ENCODE measurements around the gene CADPS2.

DNA sequence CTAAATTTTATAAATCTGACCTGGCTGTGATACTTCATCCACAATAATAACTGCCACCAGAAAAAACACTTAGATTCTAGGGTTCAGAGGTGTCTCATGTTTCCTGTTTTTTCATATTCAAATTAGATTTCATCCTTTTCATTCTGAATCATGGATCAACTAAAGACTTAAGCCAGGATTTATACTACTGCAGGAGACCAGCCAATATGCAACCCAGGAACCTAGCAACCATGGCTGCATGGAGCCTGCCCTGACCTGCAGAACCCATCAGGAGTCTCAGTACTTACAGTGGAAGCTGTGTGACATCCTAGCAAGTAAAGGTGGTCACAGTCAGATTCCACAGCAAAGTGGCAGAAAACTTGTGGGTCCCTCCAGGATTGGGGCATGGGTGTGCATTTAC, 143.0 kb downstream of the CADPS2 start:
- TF ChIP-seq RAD21 (IDR thresholded peaks at IDR 0.05) (no peak), TAF1 (conservative IDR thresholded peaks at IDR 0.05) (no peak), GABPA (IDR thresholded peaks at IDR 0.05 in 1 of 2, conservative IDR thresholded peaks at IDR 0.05 in 1 of 2) (no peak), YY1 (IDR thresholded peaks at IDR 0.05) (no peak), SP1 (IDR thresholded peaks at IDR 0.05) (no peak), FOXA1 (IDR thresholded peaks at IDR 0.05) (no peak)
- TF ChIP-seq, protein P1, sequence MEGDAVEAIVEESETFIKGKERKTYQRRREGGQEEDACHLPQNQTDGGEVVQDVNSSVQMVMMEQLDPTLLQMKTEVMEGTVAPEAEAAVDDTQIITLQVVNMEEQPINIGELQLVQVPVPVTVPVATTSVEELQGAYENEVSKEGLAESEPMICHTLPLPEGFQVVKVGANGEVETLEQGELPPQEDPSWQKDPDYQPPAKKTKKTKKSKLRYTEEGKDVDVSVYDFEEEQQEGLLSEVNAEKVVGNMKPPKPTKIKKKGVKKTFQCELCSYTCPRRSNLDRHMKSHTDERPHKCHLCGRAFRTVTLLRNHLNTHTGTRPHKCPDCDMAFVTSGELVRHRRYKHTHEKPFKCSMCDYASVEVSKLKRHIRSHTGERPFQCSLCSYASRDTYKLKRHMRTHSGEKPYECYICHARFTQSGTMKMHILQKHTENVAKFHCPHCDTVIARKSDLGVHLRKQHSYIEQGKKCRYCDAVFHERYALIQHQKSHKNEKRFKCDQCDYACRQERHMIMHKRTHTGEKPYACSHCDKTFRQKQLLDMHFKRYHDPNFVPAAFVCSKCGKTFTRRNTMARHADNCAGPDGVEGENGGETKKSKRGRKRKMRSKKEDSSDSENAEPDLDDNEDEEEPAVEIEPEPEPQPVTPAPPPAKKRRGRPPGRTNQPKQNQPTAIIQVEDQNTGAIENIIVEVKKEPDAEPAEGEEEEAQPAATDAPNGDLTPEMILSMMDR (IDR thresholded peaks at IDR 0.05; ENCODE audit: low read depth, low read length, missing input control): no peak
- TF ChIP-seq, protein P2, sequence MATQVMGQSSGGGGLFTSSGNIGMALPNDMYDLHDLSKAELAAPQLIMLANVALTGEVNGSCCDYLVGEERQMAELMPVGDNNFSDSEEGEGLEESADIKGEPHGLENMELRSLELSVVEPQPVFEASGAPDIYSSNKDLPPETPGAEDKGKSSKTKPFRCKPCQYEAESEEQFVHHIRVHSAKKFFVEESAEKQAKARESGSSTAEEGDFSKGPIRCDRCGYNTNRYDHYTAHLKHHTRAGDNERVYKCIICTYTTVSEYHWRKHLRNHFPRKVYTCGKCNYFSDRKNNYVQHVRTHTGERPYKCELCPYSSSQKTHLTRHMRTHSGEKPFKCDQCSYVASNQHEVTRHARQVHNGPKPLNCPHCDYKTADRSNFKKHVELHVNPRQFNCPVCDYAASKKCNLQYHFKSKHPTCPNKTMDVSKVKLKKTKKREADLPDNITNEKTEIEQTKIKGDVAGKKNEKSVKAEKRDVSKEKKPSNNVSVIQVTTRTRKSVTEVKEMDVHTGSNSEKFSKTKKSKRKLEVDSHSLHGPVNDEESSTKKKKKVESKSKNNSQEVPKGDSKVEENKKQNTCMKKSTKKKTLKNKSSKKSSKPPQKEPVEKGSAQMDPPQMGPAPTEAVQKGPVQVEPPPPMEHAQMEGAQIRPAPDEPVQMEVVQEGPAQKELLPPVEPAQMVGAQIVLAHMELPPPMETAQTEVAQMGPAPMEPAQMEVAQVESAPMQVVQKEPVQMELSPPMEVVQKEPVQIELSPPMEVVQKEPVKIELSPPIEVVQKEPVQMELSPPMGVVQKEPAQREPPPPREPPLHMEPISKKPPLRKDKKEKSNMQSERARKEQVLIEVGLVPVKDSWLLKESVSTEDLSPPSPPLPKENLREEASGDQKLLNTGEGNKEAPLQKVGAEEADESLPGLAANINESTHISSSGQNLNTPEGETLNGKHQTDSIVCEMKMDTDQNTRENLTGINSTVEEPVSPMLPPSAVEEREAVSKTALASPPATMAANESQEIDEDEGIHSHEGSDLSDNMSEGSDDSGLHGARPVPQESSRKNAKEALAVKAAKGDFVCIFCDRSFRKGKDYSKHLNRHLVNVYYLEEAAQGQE (IDR thresholded peaks at IDR 0.05): no peak
- TF ChIP-seq, protein P3, sequence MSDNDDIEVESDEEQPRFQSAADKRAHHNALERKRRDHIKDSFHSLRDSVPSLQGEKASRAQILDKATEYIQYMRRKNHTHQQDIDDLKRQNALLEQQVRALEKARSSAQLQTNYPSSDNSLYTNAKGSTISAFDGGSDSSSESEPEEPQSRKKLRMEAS (IDR thresholded peaks at IDR 0.05): no peak
- TF ChIP-seq, protein P4, sequence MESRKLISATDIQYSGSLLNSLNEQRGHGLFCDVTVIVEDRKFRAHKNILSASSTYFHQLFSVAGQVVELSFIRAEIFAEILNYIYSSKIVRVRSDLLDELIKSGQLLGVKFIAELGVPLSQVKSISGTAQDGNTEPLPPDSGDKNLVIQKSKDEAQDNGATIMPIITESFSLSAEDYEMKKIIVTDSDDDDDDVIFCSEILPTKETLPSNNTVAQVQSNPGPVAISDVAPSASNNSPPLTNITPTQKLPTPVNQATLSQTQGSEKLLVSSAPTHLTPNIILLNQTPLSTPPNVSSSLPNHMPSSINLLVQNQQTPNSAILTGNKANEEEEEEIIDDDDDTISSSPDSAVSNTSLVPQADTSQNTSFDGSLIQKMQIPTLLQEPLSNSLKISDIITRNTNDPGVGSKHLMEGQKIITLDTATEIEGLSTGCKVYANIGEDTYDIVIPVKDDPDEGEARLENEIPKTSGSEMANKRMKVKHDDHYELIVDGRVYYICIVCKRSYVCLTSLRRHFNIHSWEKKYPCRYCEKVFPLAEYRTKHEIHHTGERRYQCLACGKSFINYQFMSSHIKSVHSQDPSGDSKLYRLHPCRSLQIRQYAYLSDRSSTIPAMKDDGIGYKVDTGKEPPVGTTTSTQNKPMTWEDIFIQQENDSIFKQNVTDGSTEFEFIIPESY (IDR thresholded peaks at IDR 0.05): no peak

All from liver (tissue), 3 donors.